SH-SY5Y (cell line): ENCODE measurements around the gene VTI1A.

ENCODE experiments used
- GATA2 ChIP-seq: IDR thresholded peaks from 2 replicates; pipeline ENCODE4 v1.6.1; 2011; ENCODE audit warnings: mild to moderate bottlenecking, low read depth, low read length
- GATA3 ChIP-seq: IDR thresholded peaks from 2 replicates; pipeline ENCODE4 v1.6.1; 2011; ENCODE audit warnings: low read depth, mild to moderate bottlenecking, low read length, moderate library complexity

DNA sequence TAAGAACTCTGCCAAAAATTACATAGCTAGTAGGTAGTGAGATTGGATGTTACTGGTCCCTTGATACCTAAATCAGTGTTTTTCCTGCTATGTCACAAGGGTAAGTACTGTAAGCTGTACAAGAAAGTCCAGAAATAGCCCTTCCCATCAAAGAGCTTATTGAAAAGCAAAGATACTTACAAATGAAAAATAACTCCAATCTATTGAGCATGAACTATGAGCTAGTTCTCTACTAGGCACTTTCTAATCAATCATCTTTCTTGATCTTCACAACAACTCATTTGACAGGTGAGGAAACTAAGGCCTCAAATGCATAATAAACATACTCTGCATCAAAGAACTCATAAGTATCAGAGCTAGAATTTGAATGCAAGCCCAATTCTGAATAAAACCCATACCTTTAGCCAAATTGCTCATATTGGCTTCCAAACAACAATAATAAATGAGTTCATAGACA, 253.2 kb downstream of the VTI1A start:
- TF ChIP-seq GATA3 (no peak), GATA2 (no peak)
